Common myeloid progenitor, CD34-positive (primary cell): ENCODE results near the gene KDM4C.
A peak's percentile ranks its signal among the peaks of the same experiment; 100 is the strongest.

Experiments used
- CTCF ChIA-PET: fragments of 350-600 bp; sonication (Branson Sonifier 250); formaldehyde crosslinking; loops from one replicate; lab custom pipeline; 2021; ENCODE audit warnings: antibody characterized with exemption; lab: Charles Lee
- POLR2A ChIA-PET: fragments of 350-600 bp; sonication (Branson Sonifier 250); formaldehyde crosslinking; loops from one replicate; lab custom pipeline; 2021; ENCODE audit warnings: antibody characterized with exemption; lab: Charles Lee
- DNase-seq, 3 donors: peaks; one replicate each; pipeline versions ENCODE4 v3.0.0 to v3.0.0-alpha.2; 2013
- H3K27ac ChIP-seq, 2 experiments: 1 replicate in 1 of 2; 2 replicates in 1 of 2; pipeline ENCODE4 v1.7.0; 2013; ENCODE audit warnings: inconsistent platforms in 2 of 2, low read length in 2 of 2, mild to moderate bottlenecking in 2 of 2, low read depth in 1 of 2, moderate library complexity in 1 of 2; ENCODE audit not compliant: severe bottlenecking in 2 of 2, insufficient read depth in 1 of 2, poor library complexity in 1 of 2
- H3K27me3 ChIP-seq, 5 experiments: replicated peaks in 2 of 5; 1 replicate in 3 of 5; 2 replicates in 2 of 5; pipeline versions ENCODE4 v1.6.1 to v1.7.0; 2013; ENCODE audit warnings: low read length in 4 of 5, mild to moderate bottlenecking in 2 of 5, moderate library complexity in 2 of 5, inconsistent platforms in 1 of 5; ENCODE audit not compliant: insufficient read depth in 5 of 5, control insufficient read depth in 4 of 5
- H3K36me3 ChIP-seq, 4 experiments: 1 replicate in 2 of 4; 2 replicates in 2 of 4; pipeline versions ENCODE4 v1.6.1 to v1.7.0; 2013; ENCODE audit warnings: low read length in 3 of 4, control low read depth in 1 of 4, mild to moderate bottlenecking in 1 of 4; ENCODE audit not compliant: control insufficient read depth in 4 of 4, insufficient read depth in 4 of 4
- H3K4me1 ChIP-seq, 4 experiments: 1 replicate in 3 of 4; 2 replicates in 1 of 4; pipeline versions ENCODE4 v1.6.1 to v1.7.1; 2013; ENCODE audit warnings: low read length in 3 of 4, mild to moderate bottlenecking in 3 of 4, control low read depth in 1 of 4, inconsistent platforms in 1 of 4, moderate library complexity in 1 of 4; ENCODE audit not compliant: control insufficient read depth in 4 of 4, insufficient read depth in 4 of 4; ENCODE audit errors: control extremely low read depth in 1 of 4
- H3K4me3 ChIP-seq, 7 experiments: 1 replicate in 4 of 7; 2 replicates in 3 of 7; pipeline versions ENCODE4 v1.5.1 to v1.7.0; 2013; ENCODE audit warnings: mild to moderate bottlenecking in 7 of 7, low read length in 6 of 7, moderate library complexity in 6 of 7, inconsistent platforms in 2 of 7, low read depth in 2 of 7, control low read depth in 1 of 7; ENCODE audit not compliant: insufficient read depth in 4 of 7, control insufficient read depth in 1 of 7; ENCODE audit errors: extremely low read depth in 1 of 7
- H3K9me3 ChIP-seq, 5 experiments: 1 replicate in 4 of 5; 2 replicates in 1 of 5; pipeline versions ENCODE4 v1.6.1 to v1.7.1; 2013; ENCODE audit warnings: low read length in 4 of 5, mild to moderate bottlenecking in 2 of 5, inconsistent platforms in 1 of 5, low read depth in 1 of 5, moderate library complexity in 1 of 5; ENCODE audit not compliant: control insufficient read depth in 4 of 5, insufficient read depth in 2 of 5; ENCODE audit errors: control extremely low read depth in 1 of 5
- WGBS: methylation state at CpG from one replicate; pipeline ENCODE4 v1.1.5; 2013; ENCODE audit not compliant: insufficient coverage; 5-methylcytosine and 5-hydroxymethylcytosine counted together

KDM4C gene

DNA sequence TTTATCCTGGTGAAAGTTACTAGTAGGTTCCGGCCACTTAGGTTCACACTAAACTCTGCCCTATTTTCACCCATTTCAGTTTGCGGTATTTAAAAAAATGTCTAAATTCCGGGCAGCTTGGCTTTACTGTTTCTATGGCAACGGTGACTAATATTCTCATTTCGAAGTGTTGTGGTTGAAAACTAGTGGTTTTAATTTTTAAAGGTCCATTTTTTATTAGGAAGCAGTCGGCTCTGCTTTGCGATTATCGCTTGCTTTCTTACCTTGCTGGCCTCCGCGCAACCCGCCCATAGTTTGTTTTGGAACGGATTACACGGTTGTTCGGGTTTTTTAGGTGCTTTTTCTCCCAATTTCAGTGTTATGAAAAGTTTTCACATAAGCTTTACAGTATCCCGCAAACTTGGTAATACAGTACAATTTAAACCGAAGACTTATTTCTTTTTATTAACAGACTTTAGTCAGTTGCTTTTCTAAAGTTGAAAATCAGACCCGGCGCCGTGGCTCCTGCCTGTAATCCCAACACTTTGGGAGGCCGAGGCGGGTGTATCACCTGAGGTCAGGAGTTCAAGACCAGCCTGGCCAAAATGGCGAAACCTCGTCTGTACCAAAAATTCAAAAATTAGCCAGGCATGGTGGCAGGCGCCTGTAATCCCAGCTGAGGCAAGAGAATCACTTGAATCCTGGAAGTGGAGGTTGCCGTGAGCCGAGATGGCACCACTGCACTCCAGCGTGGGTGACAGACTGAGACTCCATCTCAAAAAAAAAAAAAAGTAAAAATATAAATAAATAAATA is 1.6 kb downstream of the KDM4C start:
- H3K9me3 ChIP-seq: peaks cover 0 to 4% (median 0%) of the 10 kb centered on the region in 5 experiments
- DNase-seq: peak; percentile 85 to 93 (median 93)
- 44% methylated on average over 17 of the region's 27 CpGs for WGBS
- H3K27me3 ChIP-seq: no peaks in the 10 kb centered on the region
- H3K4me3 ChIP-seq: peak overlapping the region in 6 of 7 experiments; percentile 57 to 97 (median 87)
- H3K4me1 ChIP-seq: peaks cover 8 to 25% (median 18%) of the 10 kb centered on the region in 4 experiments
- CTCF ChIA-PET: interaction anchor here (1.1 to 1.4 kb wide), 2 partner anchors 18 to 58 kb away, joined by 3 read pairs; no protein-coding TSS in a partner anchor
- peak overlapping the region; percentile 58 to 97 for H3K27ac ChIP-seq
- POLR2A ChIA-PET: no interaction called here
- peaks cover 0 to 2% (median 0%) of the 10 kb centered on the region in 4 experiments for H3K36me3 ChIP-seq

- H3K4me1 ChIP-seq: peaks cover 8 to 23% (median 17%) of the 10 kb centered on the region in 4 experiments
- DNase-seq: no peak
- no peak overlapping the region for H3K27ac ChIP-seq
- WGBS: 72% methylated on average over 3 of the region's 4 CpGs
- no peak overlapping the region for H3K4me3 ChIP-seq
- CTCF ChIA-PET: interaction anchor here (0.8 kb wide), 1 partner anchor 18 kb away, joined by 3 read pairs; no protein-coding TSS in a partner anchor
- no peaks in the 10 kb centered on the region for H3K27me3 ChIP-seq
- POLR2A ChIA-PET: interaction anchor here (0.6 kb wide), 1 partner anchor 80 kb away, joined by 4 read pairs; no protein-coding TSS in a partner anchor
- peaks cover 0 to 4% (median 0%) of the 10 kb centered on the region in 5 experiments for H3K9me3 ChIP-seq
- H3K36me3 ChIP-seq: peaks cover 0 to 2% (median 0%) of the 10 kb centered on the region in 4 experiments
Measured at GRCh38 chr9:6761306-6761705, 3.5 kb downstream of the KDM4C start.

GRCh38 chr9:6763244-6763643 is 5.5 kb downstream of the KDM4C start:
- DNase-seq: no peak
- ChIA-PET CTCF (no interaction called here), POLR2A (interaction anchor here (0.5 kb wide), 1 partner anchor 13 kb away, joined by 3 read pairs; no protein-coding TSS in a partner anchor)
- Histone ChIP-seq H3K9me3 (peaks cover 0 to 4% (median 0%) of the 10 kb centered on the region in 5 experiments), H3K36me3 (peaks cover 0 to 2% (median 0%) of the 10 kb centered on the region in 4 experiments), H3K4me1 (peaks cover 5 to 16% (median 11%) of the 10 kb centered on the region in 4 experiments), H3K4me3 (no peak overlapping the region), H3K27me3 (no peaks in the 10 kb centered on the region), H3K27ac (no peak overlapping the region)

GRCh38 chr9:6764011-6764410 is 6.2 kb downstream of the KDM4C start:
- Histone ChIP-seq H3K9me3 (peaks cover 0 to 4% (median 0%) of the 10 kb centered on the region in 5 experiments), H3K27ac (no peak overlapping the region), H3K27me3 (no peaks in the 10 kb centered on the region), H3K4me3 (no peak overlapping the region), H3K4me1 (peaks cover 3 to 10% (median 7%) of the 10 kb centered on the region in 4 experiments), H3K36me3 (peaks cover 0 to 2% (median 0%) of the 10 kb centered on the region in 4 experiments)
- ChIA-PET POLR2A (no interaction called here), CTCF (no interaction called here)
- no CpG with 5 or more reads among the region's 2 CpGs for WGBS
- no peak for DNase-seq

DNA sequence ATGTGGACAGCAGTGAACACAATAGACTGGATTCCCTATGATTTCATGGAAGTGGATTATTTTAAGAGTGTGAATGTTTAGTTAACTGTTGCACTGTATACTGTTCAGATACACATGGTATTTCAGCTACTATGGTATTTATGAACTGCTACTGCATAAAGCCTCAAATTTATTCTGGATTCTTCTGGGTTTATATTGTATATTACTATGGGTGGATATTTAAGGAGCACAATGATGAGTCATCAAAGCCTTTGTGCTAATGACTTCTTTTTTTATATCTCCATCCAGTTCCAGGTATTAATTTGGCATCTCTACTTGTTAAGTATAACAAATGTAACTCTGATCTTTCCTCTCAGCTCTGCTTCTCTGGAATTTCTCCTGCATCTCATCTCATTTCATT is 6.8 kb downstream of the KDM4C start:
- Histone ChIP-seq H3K9me3 (peaks cover 0 to 4% (median 0%) of the 10 kb centered on the region in 5 experiments), H3K27me3 (no peaks in the 10 kb centered on the region), H3K36me3 (peaks cover 0 to 2% (median 0%) of the 10 kb centered on the region in 4 experiments), H3K27ac (no peak overlapping the region), H3K4me3 (no peak overlapping the region), H3K4me1 (peaks cover 0 to 9% (median 4%) of the 10 kb centered on the region in 4 experiments)
- peak in 2 of 3 donors; percentile 18 to 29 for DNase-seq
- ChIA-PET POLR2A (no interaction called here), CTCF (no interaction called here)

- POLR2A ChIA-PET: no interaction called here
- Histone ChIP-seq H3K9me3 (peaks cover 0 to 4% (median 0%) of the 10 kb centered on the region in 5 experiments), H3K4me1 (peaks cover 0 to 5% (median 2%) of the 10 kb centered on the region in 4 experiments), H3K27ac (no peak overlapping the region), H3K4me3 (no peak overlapping the region), H3K36me3 (peaks cover 0 to 2% (median 0%) of the 10 kb centered on the region in 4 experiments), H3K27me3 (no peaks in the 10 kb centered on the region)
- CTCF ChIA-PET: no interaction called here
- no peak for DNase-seq
- 89% methylated on average over 1 of the region's 1 CpG for WGBS
Measured at GRCh38 chr9:6764950-6765349, 7.2 kb downstream of the KDM4C start.

GRCh38 chr9:6765396-6765795 is 7.6 kb downstream of the KDM4C start:
- Histone ChIP-seq H3K4me3 (no peak overlapping the region), H3K27ac (no peak overlapping the region), H3K36me3 (peaks cover 0 to 2% (median 0%) of the 10 kb centered on the region in 4 experiments), H3K27me3 (no peaks in the 10 kb centered on the region), H3K9me3 (peaks cover 0 to 4% (median 0%) of the 10 kb centered on the region in 5 experiments), H3K4me1 (peaks cover 0 to 5% (median 0%) of the 10 kb centered on the region in 4 experiments)
- ChIA-PET POLR2A (no interaction called here), CTCF (no interaction called here)
- WGBS: no CpG with 5 or more reads among the region's 3 CpGs
- DNase-seq: no peak
